Measurements from ENCODE around the gene CFAP210. TPM values are rescaled to one million over a fixed set of nuclear protein-coding genes. Genes with fewer than 3 reads are reported as not detected.

CFAP210 gene
- total RNA-seq, 4 donors from 2014 or later, result not detected

DNA sequence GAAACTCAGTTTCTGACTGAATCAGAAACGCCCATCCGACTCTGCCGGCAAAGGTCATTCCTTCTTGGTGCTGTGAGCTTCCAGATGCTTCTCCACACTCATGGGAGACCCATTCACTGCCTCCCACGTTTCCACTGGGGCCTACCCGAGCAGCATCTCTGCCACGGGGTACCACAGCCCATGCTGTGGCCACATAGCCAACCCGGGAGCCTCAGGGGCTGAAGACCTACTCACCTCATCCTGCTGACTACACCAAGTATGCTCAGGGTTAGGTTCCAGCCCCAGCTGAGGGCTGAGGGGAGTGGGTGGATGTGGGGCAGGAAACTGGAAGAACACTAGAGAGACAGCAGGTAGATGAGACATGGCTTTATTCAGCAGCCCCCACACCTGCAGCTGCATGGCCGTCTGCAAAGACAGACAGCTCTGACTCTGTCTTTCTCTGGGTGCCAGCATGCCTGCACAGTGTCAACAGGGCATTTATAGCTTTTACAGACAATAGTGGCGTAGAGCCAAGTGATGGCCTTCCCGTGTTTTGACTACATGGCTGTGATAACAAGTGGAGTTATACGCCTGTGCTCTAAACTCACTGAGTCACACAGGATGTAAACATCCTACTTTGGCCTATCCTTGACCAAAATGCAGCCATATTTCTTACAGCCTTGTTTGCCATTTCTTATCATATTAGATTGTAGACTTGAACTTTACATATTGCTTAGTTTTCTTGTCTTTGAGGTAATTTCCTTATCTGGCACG, 22.9 kb upstream of the CFAP210 start:
- H3K4me1 ChIP-seq, result peaks cover 7 to 25% (median 15%) of the 10 kb centered on the region in 3 donors
- intact Hi-C loops (cut with DNase I), result no loop called here
- DNase-seq, result no peak
- WGBS, 2 donors, result 53 to 63% methylated on average over 7 to 9 of the region's 12 CpGs
- no peaks in the 10 kb centered on the region for H3K27me3 ChIP-seq
- no peak for TF ChIP-seq POLR2A (IDR thresholded peaks at IDR 0.05)
- TF ChIP-seq, protein P1, sequence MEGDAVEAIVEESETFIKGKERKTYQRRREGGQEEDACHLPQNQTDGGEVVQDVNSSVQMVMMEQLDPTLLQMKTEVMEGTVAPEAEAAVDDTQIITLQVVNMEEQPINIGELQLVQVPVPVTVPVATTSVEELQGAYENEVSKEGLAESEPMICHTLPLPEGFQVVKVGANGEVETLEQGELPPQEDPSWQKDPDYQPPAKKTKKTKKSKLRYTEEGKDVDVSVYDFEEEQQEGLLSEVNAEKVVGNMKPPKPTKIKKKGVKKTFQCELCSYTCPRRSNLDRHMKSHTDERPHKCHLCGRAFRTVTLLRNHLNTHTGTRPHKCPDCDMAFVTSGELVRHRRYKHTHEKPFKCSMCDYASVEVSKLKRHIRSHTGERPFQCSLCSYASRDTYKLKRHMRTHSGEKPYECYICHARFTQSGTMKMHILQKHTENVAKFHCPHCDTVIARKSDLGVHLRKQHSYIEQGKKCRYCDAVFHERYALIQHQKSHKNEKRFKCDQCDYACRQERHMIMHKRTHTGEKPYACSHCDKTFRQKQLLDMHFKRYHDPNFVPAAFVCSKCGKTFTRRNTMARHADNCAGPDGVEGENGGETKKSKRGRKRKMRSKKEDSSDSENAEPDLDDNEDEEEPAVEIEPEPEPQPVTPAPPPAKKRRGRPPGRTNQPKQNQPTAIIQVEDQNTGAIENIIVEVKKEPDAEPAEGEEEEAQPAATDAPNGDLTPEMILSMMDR (IDR thresholded peaks at IDR 0.05), result no peak
- no peaks in the 10 kb centered on the region for H3K36me3 ChIP-seq
- H3K9me3 ChIP-seq, result no peaks in the 10 kb centered on the region
- no peak overlapping the region for H3K4me3 ChIP-seq
- H3K27ac ChIP-seq, result no peak overlapping the region

DNA sequence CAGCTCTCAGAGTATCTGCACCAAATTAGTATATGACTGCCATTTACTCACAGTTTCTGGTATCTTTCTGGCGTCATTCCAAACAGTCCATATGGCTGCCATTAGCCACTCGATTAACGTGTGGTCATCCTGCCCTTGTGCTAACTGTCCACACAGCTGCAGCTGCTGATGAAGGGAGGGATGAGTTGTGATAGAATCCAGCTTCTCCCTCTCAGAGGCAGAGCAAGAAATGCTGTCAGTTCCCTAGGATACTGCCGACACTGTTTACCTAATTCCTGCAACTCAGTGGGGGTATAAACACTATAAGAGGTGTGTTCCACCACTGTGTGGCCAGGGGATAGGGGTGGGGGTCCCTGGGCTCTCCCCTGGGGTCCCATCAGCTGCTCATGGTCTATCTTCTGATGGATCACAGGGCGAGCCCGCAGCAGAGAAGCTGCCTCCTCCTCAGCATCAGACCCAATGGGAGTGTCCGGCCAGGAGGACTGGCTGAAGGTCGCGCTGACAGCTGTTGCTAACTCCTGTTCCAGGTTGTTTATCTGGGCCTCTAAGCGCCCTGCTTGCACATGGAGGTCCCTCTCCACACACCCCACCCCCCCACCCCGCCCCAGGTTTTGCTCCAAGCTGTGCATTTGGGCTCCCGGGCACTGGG, 22.2 kb upstream of the CFAP210 start:
- Histone ChIP-seq H3K4me1 (peaks cover 7 to 25% (median 15%) of the 10 kb centered on the region in 3 donors), H3K4me3 (peak overlapping the region in 1 of 4 donors; percentile 59), H3K27ac (no peak overlapping the region), H3K27me3 (no peaks in the 10 kb centered on the region), H3K9me3 (no peaks in the 10 kb centered on the region), H3K36me3 (no peaks in the 10 kb centered on the region)
- 58 to 63% methylated on average over 2 to 7 of the region's 12 CpGs for WGBS, 2 donors
- intact Hi-C loops (cut with DNase I), result no loop called here
- TF ChIP-seq POLR2A (IDR thresholded peaks at IDR 0.05), result no peak
- no peak for DNase-seq

GRCh38 chr2:169715379-169716237, 21.4 kb upstream of the CFAP210 start:
- intact Hi-C loops (cut with DNase I), result no loop called here
- Histone ChIP-seq H3K9me3 (no peaks in the 10 kb centered on the region), H3K27ac (peak overlapping the region in 1 of 4 donors; percentile 5), H3K36me3 (no peaks in the 10 kb centered on the region), H3K27me3 (no peaks in the 10 kb centered on the region), H3K4me1 (peaks cover 7 to 25% (median 15%) of the 10 kb centered on the region in 3 donors), H3K4me3 (peak overlapping the region; percentile 18 to 59 (median 37))
- no peak for TF ChIP-seq POLR2A (IDR thresholded peaks at IDR 0.05)
- TF ChIP-seq, protein P1 (IDR thresholded peaks at IDR 0.05), result no peak
- no peak for DNase-seq
- 33 to 50% methylated on average over 9 to 15 of the region's 17 CpGs for WGBS, 2 donors

GRCh38 chr2:169714699-169715098, 20.5 kb upstream of the CFAP210 start:
- H3K9me3 ChIP-seq, result no peaks in the 10 kb centered on the region
- WGBS, 2 donors, result 71 to 85% methylated on average over 5 to 6 of the region's 6 CpGs
- H3K27me3 ChIP-seq, result no peaks in the 10 kb centered on the region
- no peak for DNase-seq
- no peak overlapping the region for H3K27ac ChIP-seq
- TF ChIP-seq, protein P1 (IDR thresholded peaks at IDR 0.05), result no peak
- no peak for TF ChIP-seq POLR2A (IDR thresholded peaks at IDR 0.05)
- peaks cover 7 to 25% (median 15%) of the 10 kb centered on the region in 3 donors for H3K4me1 ChIP-seq
- no peaks in the 10 kb centered on the region for H3K36me3 ChIP-seq
- no peak overlapping the region for H3K4me3 ChIP-seq
- intact Hi-C loops (cut with DNase I), result no loop called here

GRCh38 chr2:169713331-169713730, 19.1 kb upstream of the CFAP210 start:
- H3K27me3 ChIP-seq, result no peaks in the 10 kb centered on the region
- H3K4me1 ChIP-seq, result peaks cover 7 to 25% (median 15%) of the 10 kb centered on the region in 3 donors
- TF ChIP-seq, protein P1 (IDR thresholded peaks at IDR 0.05), result no peak
- TF ChIP-seq POLR2A (IDR thresholded peaks at IDR 0.05), result no peak
- intact Hi-C loops (cut with DNase I), result no loop called here
- no peaks in the 10 kb centered on the region for H3K36me3 ChIP-seq
- no peak for DNase-seq
- no peaks in the 10 kb centered on the region for H3K9me3 ChIP-seq
- H3K27ac ChIP-seq, result no peak overlapping the region
- WGBS, 2 donors, result 86 to 100% methylated on average over 2 to 3 of the region's 3 CpGs
- H3K4me3 ChIP-seq, result no peak overlapping the region
